ENCODE results near the gene PLXNB1. TPM values are rescaled to one million over a fixed set of nuclear protein-coding genes. Genes with fewer than 3 reads are reported as not detected.
A peak's percentile ranks its signal among the peaks of the same experiment; 100 is the strongest.

The PLXNB1 gene
- total and polyA plus RNA-seq, 2 of the 13 experiments (the other 11 are each of a cell fraction or from before 2014, with no cell fraction given): 86.0 to 143 TPM

DNA sequence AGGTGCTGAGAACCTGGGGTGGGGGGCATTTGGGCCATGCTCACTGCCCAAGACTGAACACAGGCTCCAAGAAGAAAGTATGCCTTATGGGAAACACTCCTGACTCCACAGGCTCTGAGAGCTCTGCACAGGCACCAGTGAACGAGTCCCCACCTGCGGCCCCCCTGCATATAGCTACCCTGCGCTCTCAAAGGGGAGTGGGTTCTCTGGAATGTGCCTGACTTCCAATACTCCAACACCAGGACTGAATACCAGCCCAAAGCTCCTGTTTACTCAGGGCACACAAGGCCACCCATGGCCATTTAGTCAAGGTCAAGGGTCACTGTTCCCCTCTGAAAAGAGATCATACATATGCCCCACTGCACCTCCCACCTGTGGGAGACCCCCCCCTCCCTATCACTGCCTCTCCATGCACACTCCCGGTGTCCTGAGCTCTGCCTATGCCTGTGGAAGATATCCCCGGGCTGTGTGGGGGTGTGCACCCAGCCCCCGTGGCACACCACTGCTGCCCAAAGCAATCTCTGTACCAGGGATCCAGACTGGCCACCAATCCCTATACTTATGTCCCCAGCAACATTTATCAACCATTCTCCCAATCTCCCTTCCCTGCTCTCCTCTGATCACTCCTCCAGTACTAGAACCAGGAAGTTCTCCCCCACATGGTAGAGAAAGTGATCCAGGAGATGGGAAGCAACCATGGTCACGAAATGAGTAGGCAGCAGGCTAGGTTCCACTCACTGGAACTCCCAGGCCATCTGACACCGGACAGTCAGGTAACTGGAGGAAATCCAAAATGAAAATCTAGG is 1.5 kb upstream of the PLXNB1 start:
- ChIA-PET POLR2A (interaction anchor here (0.6 to 9.0 kb wide), 15 partner anchors 10 to 871 kb away, joined by 3 to 130 read pairs (median 6); partner anchors contain the start of genes ATRIP, CCDC51, CDC25A and PFKFB4), CTCF (ENCODE audit: low intra/inter-chr PET ratio, low total read pairs) (no interaction called here)
- no peak for TF ChIP-seq ZNF121 (CRISPR knock-in tag; IDR thresholded peaks at IDR 0.05)
- 0 out of 2 replicates have a peak, but pooled peaks have one; percentile 47 for TF ChIP-seq SMAD3 (CRISPR knock-in tag; IDR thresholded peaks at IDR 0.05)
- no peak for TF ChIP-seq ZSCAN20 (CRISPR knock-in tag; IDR thresholded peaks at IDR 0.05; ENCODE audit: borderline replicate concordance)
- TF ChIP-seq ZFY (CRISPR knock-in tag; IDR thresholded peaks at IDR 0.05): no peak; the same call in 1 of the 2 replicates
- no peak for TF ChIP-seq ZNF879 (CRISPR knock-in tag; IDR thresholded peaks at IDR 0.05)
- TF ChIP-seq, protein P1, sequence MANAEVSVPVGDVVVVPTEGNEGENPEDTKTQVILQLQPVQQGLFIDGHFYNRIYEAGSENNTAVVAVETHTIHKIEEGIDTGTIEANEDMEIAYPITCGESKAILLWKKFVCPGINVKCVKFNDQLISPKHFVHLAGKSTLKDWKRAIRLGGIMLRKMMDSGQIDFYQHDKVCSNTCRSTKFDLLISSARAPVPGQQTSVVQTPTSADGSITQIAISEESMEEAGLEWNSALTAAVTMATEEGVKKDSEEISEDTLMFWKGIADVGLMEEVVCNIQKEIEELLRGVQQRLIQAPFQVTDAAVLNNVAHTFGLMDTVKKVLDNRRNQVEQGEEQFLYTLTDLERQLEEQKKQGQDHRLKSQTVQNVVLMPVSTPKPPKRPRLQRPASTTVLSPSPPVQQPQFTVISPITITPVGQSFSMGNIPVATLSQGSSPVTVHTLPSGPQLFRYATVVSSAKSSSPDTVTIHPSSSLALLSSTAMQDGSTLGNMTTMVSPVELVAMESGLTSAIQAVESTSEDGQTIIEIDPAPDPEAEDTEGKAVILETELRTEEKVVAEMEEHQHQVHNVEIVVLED (CRISPR knock-in tag; IDR thresholded peaks at IDR 0.05; ENCODE audit: borderline replicate concordance): peak; percentile 29; the same call in 1 of the 2 replicates
- TF ChIP-seq MIER2 (CRISPR knock-in tag; IDR thresholded peaks at IDR 0.05): no peak
- no peak for TF ChIP-seq BRCA1 (CRISPR knock-in tag; IDR thresholded peaks at IDR 0.05)
- TF ChIP-seq, protein P2, sequence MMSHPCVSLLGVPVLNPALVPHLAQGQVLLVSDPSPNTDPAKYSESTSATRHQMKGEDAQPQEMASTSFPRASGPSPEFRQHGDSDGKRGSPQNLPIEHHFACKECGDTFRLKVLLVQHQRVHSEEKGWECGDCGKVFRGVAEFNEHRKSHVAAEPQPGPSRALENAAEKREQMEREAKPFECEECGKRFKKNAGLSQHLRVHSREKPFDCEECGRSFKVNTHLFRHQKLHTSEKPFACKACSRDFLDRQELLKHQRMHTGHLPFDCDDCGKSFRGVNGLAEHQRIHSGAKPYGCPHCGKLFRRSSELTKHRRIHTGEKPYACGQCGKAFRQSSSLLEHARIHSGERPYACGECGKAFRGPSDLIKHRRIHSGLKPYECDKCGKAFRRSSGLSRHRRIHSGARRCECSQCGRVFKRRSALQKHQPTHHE (CRISPR knock-in tag; IDR thresholded peaks at IDR 0.05; ENCODE audit: borderline replicate concordance): no peak
- peak; percentile 65 for TF ChIP-seq ELF3 (CRISPR knock-in tag; IDR thresholded peaks at IDR 0.05)
- TF ChIP-seq, protein P3, sequence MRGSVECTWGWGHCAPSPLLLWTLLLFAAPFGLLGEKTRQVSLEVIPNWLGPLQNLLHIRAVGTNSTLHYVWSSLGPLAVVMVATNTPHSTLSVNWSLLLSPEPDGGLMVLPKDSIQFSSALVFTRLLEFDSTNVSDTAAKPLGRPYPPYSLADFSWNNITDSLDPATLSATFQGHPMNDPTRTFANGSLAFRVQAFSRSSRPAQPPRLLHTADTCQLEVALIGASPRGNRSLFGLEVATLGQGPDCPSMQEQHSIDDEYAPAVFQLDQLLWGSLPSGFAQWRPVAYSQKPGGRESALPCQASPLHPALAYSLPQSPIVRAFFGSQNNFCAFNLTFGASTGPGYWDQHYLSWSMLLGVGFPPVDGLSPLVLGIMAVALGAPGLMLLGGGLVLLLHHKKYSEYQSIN (CRISPR knock-in tag; IDR thresholded peaks at IDR 0.05; ENCODE audit: borderline replicate concordance): no peak
- no peak for TF ChIP-seq SMC3 (IDR thresholded peaks at IDR 0.05; ENCODE audit: low read length)
- no peak for TF ChIP-seq ZNF180 (CRISPR knock-in tag; IDR thresholded peaks at IDR 0.05; ENCODE audit: borderline replicate concordance, low read depth)
- TF ChIP-seq, protein P4, sequence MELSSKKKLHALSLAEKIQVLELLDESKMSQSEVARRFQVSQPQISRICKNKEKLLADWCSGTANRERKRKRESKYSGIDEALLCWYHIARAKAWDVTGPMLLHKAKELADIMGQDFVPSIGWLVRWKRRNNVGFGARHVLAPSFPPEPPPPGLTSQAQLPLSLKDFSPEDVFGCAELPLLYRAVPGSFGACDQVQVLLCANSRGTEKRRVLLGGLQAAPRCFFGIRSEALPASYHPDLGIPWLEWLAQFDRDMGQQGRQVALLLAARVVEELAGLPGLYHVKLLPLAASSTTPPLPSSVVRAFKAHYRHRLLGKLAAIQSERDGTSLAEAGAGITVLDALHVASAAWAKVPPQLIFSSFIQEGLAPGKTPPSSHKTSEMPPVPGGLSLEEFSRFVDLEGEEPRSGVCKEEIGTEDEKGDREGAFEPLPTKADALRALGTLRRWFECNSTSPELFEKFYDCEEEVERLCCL (CRISPR knock-in tag; IDR thresholded peaks at IDR 0.05; ENCODE audit: borderline replicate concordance): no peak
- TF ChIP-seq ZSCAN21 (CRISPR knock-in tag; IDR thresholded peaks at IDR 0.05; ENCODE audit: borderline replicate concordance): peak; percentile 63
- peak; percentile 46; the same call in 1 of the 2 replicates for TF ChIP-seq ARNT2 (CRISPR knock-in tag; IDR thresholded peaks at IDR 0.05; ENCODE audit: low read depth)
- TF ChIP-seq, protein P5, sequence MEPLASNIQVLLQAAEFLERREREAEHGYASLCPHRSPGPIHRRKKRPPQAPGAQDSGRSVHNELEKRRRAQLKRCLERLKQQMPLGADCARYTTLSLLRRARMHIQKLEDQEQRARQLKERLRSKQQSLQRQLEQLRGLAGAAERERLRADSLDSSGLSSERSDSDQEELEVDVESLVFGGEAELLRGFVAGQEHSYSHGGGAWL (CRISPR knock-in tag; IDR thresholded peaks at IDR 0.05): no peak
- no peak for TF ChIP-seq NFE2L1 (CRISPR knock-in tag; IDR thresholded peaks at IDR 0.05; ENCODE audit: borderline replicate concordance)

More for the DNA sequence above, 1.5 kb upstream of the PLXNB1 start:
- Histone ChIP-seq H3K9me3 (ENCODE audit: low read length) (no peaks in the 10 kb centered on the region), H4K20me1 (ENCODE audit: insufficient read depth, low read length) (peaks cover 19% of the 10 kb centered on the region), H3K79me2 (ENCODE audit: insufficient read depth, low read length) (peaks cover 28% of the 10 kb centered on the region), H3K27me3 (ENCODE audit: control insufficient read depth in 1 of 2, insufficient read depth in 2 of 2, low read length in 2 of 2) (no peaks in the 10 kb centered on the region), H3K4me1 (ENCODE audit: insufficient read depth, low read length) (peaks cover 84% of the 10 kb centered on the region), H3K27ac (ENCODE audit: extremely low read length, insufficient read depth, low read length) (peak overlapping the region; percentile 99), H3K4me3 (replicated peaks in 1 of 3; ENCODE audit: insufficient read depth in 1 of 3, low read depth in 2 of 3, low read length in 3 of 3) (peak overlapping the region; percentile 13 to 93 (median 27); a peak in 5 of 6 replicates), H3K36me3 (replicated peaks in 1 of 2; ENCODE audit: control insufficient read depth in 1 of 2, insufficient read depth in 2 of 2, low read length in 2 of 2) (peaks cover 3 to 4% of the 10 kb centered on the region in 2 experiments; a peak in 4 of 5 replicates), H3K9ac (ENCODE audit: insufficient read depth, low read depth, low read length) (peak overlapping the region; percentile 96), H2AFZ (ENCODE audit: low read length) (no peak overlapping the region), H3K4me2 (ENCODE audit: low read depth, low read length) (peak overlapping the region; percentile 100)
- 18% methylated on average over 5 of the region's 8 CpGs for WGBS (ENCODE audit: low lambda C conversion rate)
- in situ Hi-C loops (cut with HindIII; ENCODE audit: extremely low pct_ligation_motif_present, low pct_unique_long_range_greater_than_20kb): no loop called here
- ATAC-seq (peak; percentile 34), DNase-seq (ENCODE audit: low spot score) (peak; percentile 92), FAIRE-seq (peak; percentile 89)
- BruUV-seq (replicated peaks): no TSS peak
- intact Hi-C loops (cut with micrococcal nuclease; ENCODE audit: unreplicated experiment): no loop called here

All from HepG2 (cell line).